Duodenal mucosa (tissue), 2 donors: ENCODE results near the gene TP53BP2.
"Not testable (repeated sequence)": the region's sequence is repeated elsewhere in the genome, so short reads cannot be mapped to it uniquely, and the experiment has no call there.

Experiments used
- H3K27ac ChIP-seq: one replicate; pipeline ENCODE4 v1.7.0; 2013; ENCODE audit warnings: low read depth, low read length
- H3K27me3 ChIP-seq, 2 donors: one replicate each; pipeline ENCODE4 v1.7.0; 2013; ENCODE audit warnings: low read length in 2 of 2, control low read depth in 1 of 2; ENCODE audit not compliant: insufficient read depth in 2 of 2, control insufficient read depth in 1 of 2
- H3K36me3 ChIP-seq, 2 donors: one replicate each; pipeline ENCODE4 v1.7.0; 2013; ENCODE audit warnings: low read length in 2 of 2, control low read depth in 1 of 2; ENCODE audit not compliant: insufficient read depth in 2 of 2, control insufficient read depth in 1 of 2
- H3K4me1 ChIP-seq, 2 donors: one replicate each; pipeline ENCODE4 v1.7.0; 2013; ENCODE audit warnings: low read length in 2 of 2, control low read depth in 1 of 2; ENCODE audit not compliant: insufficient read depth in 2 of 2, control insufficient read depth in 1 of 2
- H3K4me3 ChIP-seq, 2 donors: one replicate each; pipeline ENCODE4 v1.7.0; 2013; ENCODE audit warnings: low read length in 2 of 2, low read depth in 1 of 2
- H3K9ac ChIP-seq, 2 donors: one replicate each; pipeline ENCODE4 v1.7.0; 2013; ENCODE audit warnings: low read length in 2 of 2, low read depth in 1 of 2
- H3K9me3 ChIP-seq, 2 donors: one replicate each; pipeline ENCODE4 v1.7.0; 2013; ENCODE audit warnings: low read length in 2 of 2, control low read depth in 1 of 2; ENCODE audit not compliant: control insufficient read depth in 1 of 2

TP53BP2 gene

DNA sequence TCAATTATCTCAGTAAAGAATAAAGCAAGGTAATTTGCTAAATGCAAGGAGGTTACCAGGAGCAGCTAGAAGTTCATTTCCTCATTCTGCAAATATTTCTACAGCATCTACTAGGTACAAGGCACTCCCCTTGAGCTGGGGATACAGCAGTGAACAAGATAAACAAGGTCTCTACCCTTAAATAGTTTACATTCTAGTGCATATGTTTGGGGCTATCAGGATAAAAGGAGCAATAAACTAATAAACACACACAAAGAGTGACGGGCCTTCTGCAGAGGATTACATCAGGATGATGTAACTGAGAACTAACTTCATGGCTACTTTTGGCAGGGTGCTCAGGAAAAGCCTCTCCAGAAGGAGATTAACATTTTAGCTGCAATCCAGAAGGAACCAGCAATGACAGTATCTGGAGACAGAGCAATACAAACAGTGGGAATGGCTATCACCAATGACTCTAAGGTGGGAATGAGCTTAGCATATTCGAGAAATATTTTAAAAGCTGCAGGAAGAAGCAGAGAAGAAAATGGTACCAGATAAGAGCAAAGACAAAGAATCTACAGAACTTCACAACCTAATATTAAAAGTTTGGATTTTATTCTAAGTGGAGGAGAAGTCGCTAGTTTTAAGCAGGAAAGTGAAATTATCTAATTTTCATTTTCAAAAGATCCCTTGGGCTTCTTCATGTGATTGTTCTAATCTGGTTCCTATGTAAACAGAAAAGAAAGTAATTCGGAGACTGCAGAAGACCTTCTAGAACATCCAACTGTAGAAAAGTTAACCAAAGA, 25.8 kb downstream of the TP53BP2 start:
- Histone ChIP-seq H3K9me3 (no peaks in the 10 kb centered on the region), H3K9ac (no peak overlapping the region), H3K27me3 (no peaks in the 10 kb centered on the region), H3K4me1 (peaks cover 0 to 9% of the 10 kb centered on the region in 2 donors), H3K4me3 (no peak overlapping the region), H3K27ac (no peak overlapping the region), H3K36me3 (peaks cover 7 to 9% of the 10 kb centered on the region in 2 donors)

DNA sequence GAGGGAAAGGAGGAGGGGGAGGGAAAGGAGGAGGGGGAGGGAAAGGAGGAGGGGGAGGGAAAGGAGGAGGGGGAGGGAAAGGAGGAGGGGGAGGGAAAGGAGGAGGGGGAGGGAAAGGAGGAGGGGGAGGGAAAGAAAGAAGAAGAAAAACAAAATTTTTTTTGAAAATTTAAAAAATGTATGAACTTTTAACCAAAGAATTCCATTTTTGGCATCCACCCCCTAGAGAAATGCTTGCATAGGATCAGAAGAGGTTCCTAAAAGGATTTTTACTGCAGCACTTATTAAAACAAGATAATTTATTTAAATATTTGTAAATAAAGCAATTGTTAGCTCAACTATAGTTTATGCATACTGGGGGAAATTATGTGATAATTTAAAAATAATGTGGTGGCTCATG, 28.5 kb downstream of the TP53BP2 start:
- not testable (repeated sequence) for H3K27me3 ChIP-seq, H3K4me1 ChIP-seq, H3K9ac ChIP-seq, H3K27ac ChIP-seq, H3K9me3 ChIP-seq, H3K4me3 ChIP-seq
- H3K36me3 ChIP-seq = peaks cover 18 to 25% of the 10 kb centered on the region in 2 donors

DNA sequence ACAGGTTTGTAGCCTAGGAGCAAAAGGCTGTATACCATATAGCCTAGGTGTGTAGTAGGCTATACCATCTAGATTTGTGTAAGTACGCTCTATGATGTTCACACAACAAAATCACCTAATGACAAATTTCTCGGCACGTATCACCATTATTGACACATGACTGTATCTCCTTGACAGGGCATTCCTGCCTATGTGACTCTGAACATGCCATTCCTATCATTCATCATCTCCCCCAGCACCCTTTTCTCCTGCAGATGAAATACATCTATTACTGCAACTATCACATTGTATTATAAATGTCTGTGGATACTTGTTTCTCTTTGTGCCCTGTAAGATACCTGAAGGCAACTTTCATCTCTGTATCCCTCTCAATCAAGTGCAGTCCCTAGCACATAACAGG, 29.9 kb downstream of the TP53BP2 start:
- Histone ChIP-seq H3K9ac (no peak overlapping the region), H3K9me3 (no peaks in the 10 kb centered on the region), H3K27ac (no peak overlapping the region), H3K36me3 (peaks cover 15 to 25% of the 10 kb centered on the region in 2 donors), H3K4me1 (peaks cover 0 to 5% of the 10 kb centered on the region in 2 donors), H3K27me3 (no peaks in the 10 kb centered on the region), H3K4me3 (no peak overlapping the region)

DNA sequence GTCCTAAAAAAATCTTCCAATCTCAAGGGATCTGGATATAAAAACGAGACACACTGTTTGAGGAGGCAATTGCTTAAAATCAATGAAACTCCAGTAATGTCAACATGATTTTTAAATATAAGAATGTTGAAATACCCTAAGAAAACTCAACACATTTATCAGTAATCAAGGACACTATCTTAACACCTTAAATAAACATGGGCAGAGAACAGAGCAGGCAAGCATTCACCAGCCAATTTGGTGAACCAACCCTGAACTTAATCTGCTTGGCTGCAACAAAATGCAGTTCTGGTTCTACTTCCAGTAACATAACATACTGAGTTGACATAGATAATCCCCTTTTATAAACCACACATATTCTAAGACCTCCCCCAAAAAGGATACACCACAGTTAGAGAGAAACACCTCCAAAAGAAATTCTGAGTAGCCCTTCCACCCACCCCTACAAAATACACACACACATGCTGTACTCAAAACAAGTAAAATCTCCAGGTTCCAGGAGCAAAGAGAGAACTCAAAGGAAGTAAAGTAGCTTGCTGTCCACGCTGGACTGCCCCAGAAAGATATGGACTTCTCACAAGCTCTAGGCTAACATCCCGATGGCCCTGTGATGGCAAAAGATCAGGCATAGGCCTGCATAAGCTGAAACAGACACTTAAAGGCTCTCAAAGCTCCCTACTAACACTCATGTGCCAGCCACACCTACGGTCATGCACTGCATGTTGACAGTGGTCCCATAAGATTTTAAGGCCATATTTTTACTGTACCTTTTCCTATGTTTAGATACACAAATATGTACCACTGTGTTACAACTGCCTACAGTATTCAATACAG, 30.5 kb downstream of the TP53BP2 start:
- H3K4me3 ChIP-seq = no peak overlapping the region
- peaks cover 11 to 20% of the 10 kb centered on the region in 2 donors for H3K36me3 ChIP-seq
- no peaks in the 10 kb centered on the region for H3K9me3 ChIP-seq
- H3K4me1 ChIP-seq = peaks cover 0 to 5% of the 10 kb centered on the region in 2 donors
- no peak overlapping the region for H3K9ac ChIP-seq
- H3K27ac ChIP-seq = no peak overlapping the region
- no peaks in the 10 kb centered on the region for H3K27me3 ChIP-seq

DNA sequence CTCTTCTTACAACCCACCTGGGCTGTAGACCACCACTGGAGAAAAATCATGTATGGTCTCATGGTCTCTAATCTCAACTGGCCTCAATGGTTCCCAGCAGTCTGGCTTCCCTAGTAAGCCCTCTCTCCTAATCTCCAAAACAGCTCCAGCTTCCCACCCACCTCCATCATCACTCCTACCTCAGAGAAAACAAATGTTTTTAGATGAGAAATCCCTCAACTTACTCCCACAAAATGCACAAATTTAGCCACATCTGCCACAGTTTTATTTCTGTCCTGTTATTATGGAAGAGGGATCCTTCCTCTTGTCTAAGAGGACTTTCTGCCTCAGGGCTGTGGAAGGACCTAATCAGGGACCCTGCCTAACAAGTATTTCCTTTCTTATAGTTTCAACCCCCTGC, 32.1 kb downstream of the TP53BP2 start:
- no peaks in the 10 kb centered on the region for H3K27me3 ChIP-seq
- no peaks in the 10 kb centered on the region for H3K9me3 ChIP-seq
- peaks cover 11 to 16% of the 10 kb centered on the region in 2 donors for H3K36me3 ChIP-seq
- H3K9ac ChIP-seq = no peak overlapping the region
- no peaks in the 10 kb centered on the region for H3K4me1 ChIP-seq
- no peak overlapping the region for H3K27ac ChIP-seq
- no peak overlapping the region for H3K4me3 ChIP-seq

DNA sequence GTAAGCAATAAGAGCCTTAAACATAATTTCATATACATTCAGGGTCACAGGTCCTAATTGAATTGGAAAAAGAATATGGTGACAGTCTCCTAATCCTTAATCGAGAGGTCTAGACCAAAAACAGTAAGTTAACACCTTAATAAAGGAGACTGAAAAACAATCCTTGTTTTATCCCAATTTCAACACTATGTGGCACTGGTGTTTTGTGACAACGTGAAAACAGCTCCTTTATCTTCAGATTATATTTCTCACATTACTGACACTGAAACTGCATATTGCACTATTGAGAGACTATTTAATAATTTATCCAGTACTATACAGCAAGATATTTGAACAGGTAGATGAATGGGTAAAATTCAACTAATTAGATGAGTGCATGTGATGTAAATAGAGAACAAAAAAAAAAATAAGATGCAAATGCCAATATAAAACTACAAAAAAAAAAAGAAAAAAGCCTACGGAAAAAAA, 34.1 kb downstream of the TP53BP2 start:
- H3K27me3 ChIP-seq = no peaks in the 10 kb centered on the region
- H3K4me1 ChIP-seq = no peaks in the 10 kb centered on the region
- no peak overlapping the region for H3K4me3 ChIP-seq
- H3K36me3 ChIP-seq = peaks cover 11 to 17% of the 10 kb centered on the region in 2 donors
- H3K27ac ChIP-seq = no peak overlapping the region
- H3K9me3 ChIP-seq = no peaks in the 10 kb centered on the region
- no peak overlapping the region for H3K9ac ChIP-seq

DNA sequence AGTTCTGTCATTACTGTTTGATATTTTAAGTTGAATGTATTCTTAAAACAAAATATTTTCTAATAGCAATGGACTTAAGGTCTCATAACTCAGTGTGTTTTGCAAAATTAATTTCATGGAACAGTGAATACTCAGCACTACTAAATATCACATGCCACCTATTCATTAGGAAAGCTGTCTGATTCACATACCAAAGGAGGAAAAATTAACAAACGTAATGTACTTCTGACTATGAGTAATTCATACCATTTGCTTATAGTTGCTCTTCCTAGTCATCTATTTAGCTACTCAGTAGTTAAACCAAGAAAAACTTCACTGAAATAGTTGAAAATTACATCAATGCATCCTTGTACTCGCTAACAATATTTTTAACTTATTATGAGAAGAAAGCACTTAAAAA, 35.2 kb downstream of the TP53BP2 start:
- no peaks in the 10 kb centered on the region for H3K27me3 ChIP-seq
- H3K9ac ChIP-seq = no peak overlapping the region
- no peaks in the 10 kb centered on the region for H3K9me3 ChIP-seq
- no peak overlapping the region for H3K27ac ChIP-seq
- no peak overlapping the region for H3K4me3 ChIP-seq
- peaks cover 16 to 26% of the 10 kb centered on the region in 2 donors for H3K36me3 ChIP-seq
- H3K4me1 ChIP-seq = no peaks in the 10 kb centered on the region

DNA sequence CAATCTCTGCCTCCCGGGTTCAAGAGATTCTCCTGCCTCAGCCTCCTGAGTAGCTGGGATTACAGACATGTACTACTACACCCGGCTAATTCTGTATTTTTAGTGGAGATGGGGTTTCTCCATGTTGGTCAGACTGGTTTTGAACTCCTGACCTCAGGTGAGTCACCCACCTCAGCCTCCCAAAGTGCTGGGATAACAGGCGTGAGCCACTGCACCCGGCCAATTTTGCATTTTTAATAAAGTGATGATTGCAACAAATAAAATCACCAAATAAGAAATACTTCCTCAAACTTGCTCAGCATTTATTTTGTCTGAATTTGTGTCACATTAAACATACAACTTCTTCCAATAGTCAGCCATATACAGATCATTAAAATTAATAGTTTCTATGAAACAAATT, 35.8 kb downstream of the TP53BP2 start:
- not testable (repeated sequence) for H3K4me3 ChIP-seq, H3K4me1 ChIP-seq, H3K9ac ChIP-seq, H3K9me3 ChIP-seq, H3K27ac ChIP-seq, H3K27me3 ChIP-seq
- H3K36me3 ChIP-seq = peaks cover 16 to 30% of the 10 kb centered on the region in 2 donors

DNA sequence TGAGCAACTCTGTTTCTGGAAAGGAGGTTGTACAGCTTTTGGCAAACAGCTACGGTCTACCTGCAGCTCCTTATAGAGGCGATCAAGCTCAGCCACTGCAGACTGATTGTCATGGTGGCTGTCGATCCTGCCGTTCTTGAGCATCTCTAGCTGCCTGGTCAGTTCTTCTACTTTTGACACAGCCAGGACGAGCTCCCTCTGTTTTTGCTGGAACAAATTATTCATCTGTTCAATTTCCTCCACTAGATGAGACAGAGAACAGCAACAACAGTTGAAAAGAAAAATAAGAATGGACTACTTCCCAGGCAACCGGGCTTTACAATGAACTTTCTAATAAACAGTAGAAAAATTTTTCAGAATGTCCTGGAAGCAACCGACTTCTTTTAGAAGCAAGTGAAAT, 42.5 kb downstream of the TP53BP2 start:
- no peaks in the 10 kb centered on the region for H3K4me1 ChIP-seq
- H3K9me3 ChIP-seq = no peaks in the 10 kb centered on the region
- peaks cover 46 to 65% of the 10 kb centered on the region in 2 donors for H3K36me3 ChIP-seq
- no peak overlapping the region for H3K9ac ChIP-seq
- no peak overlapping the region for H3K4me3 ChIP-seq
- H3K27me3 ChIP-seq = no peaks in the 10 kb centered on the region
- H3K27ac ChIP-seq = no peak overlapping the region

DNA sequence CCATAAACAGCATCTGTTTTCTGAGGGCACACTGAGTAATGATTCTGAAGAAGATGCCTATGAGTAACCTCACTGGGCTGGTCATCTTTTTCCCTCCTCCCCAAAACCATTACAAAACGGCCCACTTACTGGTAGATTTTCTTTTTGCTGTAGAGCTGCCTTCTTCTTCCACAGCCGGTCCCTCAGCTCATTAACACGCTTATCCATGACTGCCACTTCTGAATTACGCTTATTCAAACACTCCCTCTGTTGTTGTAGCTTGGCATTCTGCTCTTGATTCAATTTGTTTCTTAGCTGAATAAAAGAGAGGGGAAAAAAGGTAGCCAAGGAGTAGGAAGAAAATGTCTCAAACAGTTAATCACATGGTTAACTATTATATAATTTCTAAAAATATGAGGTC, 43.1 kb downstream of the TP53BP2 start:
- peaks cover 51 to 71% of the 10 kb centered on the region in 2 donors for H3K36me3 ChIP-seq
- no peak overlapping the region for H3K4me3 ChIP-seq
- H3K27ac ChIP-seq = no peak overlapping the region
- H3K9me3 ChIP-seq = no peaks in the 10 kb centered on the region
- no peaks in the 10 kb centered on the region for H3K27me3 ChIP-seq
- no peak overlapping the region for H3K9ac ChIP-seq
- H3K4me1 ChIP-seq = no peaks in the 10 kb centered on the region
